Body of pancreas (tissue), 4 donors: Measurements from ENCODE around the gene TBC1D19.

ENCODE experiments used
- CTCF ChIP-seq, 7 experiments: fragments of 450-650 bp in 4 of 7; fragments of 200-600 bp in 3 of 7; sonication (generic) in 3 of 7; IDR thresholded peaks; one replicate each; pipeline ENCODE4 v1.5.1; 2016 to 2019; ENCODE audit warnings: antibody characterized with exemption in 7 of 7
- POLR2A ChIP-seq, 3 donors: fragments of 450-650 bp; IDR thresholded peaks; one replicate each; pipeline ENCODE4 v1.6.1; 2016; ENCODE audit warnings: antibody characterized with exemption in 3 of 3, mild to moderate bottlenecking in 2 of 3

GRCh38 chr4:26779674-26780073, 195.8 kb downstream of the TBC1D19 start:
- TF ChIP-seq CTCF (IDR thresholded peaks at IDR 0.05) (no peak), POLR2A (IDR thresholded peaks at IDR 0.05) (no peak)
